Measurements from ENCODE around the gene CBY1. TPM values are rescaled to one million over a fixed set of nuclear protein-coding genes. Genes with fewer than 3 reads are reported as not detected.

CBY1 gene
- total and polyA plus RNA-seq, 2 donors (not counting 1 experiment from before 2014, with no cell fraction given), result 14.5 to 42.3 TPM

DNA sequence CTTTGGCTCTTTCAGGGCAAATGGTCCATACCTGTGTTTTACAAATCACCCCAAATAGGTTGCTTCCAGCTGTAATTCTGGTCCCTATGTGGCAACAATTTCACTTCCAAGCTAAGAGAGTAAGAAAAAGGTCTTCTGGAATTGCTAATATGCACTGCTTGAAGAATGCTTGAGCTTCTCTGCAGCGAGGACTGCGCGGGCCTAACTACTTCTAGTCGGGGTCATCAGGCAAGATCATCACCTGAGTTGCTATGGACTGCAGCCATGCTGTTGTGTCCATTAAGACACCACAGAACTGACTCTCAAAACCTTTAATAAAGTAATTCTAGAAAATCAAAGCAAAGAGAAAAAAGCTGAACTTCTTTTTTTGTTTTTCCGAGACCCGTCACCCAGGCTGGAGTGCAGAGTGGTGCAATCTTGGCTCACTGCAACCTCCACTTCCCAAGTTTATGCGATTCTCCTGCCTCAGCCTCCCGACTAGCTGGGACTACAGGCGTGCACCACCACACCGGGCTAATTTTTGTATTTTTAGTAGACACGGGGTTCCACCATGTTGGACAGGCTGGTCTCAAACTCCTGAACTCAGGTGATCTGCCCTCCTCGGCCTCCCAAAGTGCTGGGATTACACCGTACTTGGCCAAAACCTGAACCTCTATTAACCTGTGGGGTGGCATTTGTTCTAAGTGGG lies 42.1 kb downstream of the CBY1 start:
- Histone ChIP-seq H3K27ac (ENCODE audit: insufficient read depth, low read length) (no peak overlapping the region), H3K4me3 (replicated peaks in 1 of 4; ENCODE audit: control extremely low read depth in 1 of 4, insufficient read depth in 1 of 4, low read depth in 3 of 4, low read length in 4 of 4) (peak overlapping the region in 3 of 4 experiments; percentile 5 to 92 (median 82)), H3K36me3 (ENCODE audit: control insufficient read depth, insufficient read depth, low read length) (peaks cover 3% of the 10 kb centered on the region), H3K79me2 (ENCODE audit: control insufficient read depth, insufficient read depth, low read length) (peaks cover 55% of the 10 kb centered on the region), H3K27me3 (ENCODE audit: control insufficient read depth, insufficient read depth, low read length) (no peaks in the 10 kb centered on the region), H2AFZ (ENCODE audit: low read length) (no peak overlapping the region), H3K4me2 (ENCODE audit: extremely low read depth, insufficient read depth, low read length) (peak overlapping the region; percentile 98), H4K20me1 (ENCODE audit: control insufficient read depth, extremely low read depth, insufficient read depth, low read length) (no peaks in the 10 kb centered on the region), H3K9me3 (ENCODE audit: control insufficient read depth, insufficient read depth, low read depth, low read length) (no peaks in the 10 kb centered on the region), H3K9ac (ENCODE audit: insufficient read depth, low read length) (no peak overlapping the region), H3K4me1 (ENCODE audit: control insufficient read depth, extremely low read depth, insufficient read depth, low read length) (peaks cover 18% of the 10 kb centered on the region)
- TF ChIP-seq, protein P1, sequence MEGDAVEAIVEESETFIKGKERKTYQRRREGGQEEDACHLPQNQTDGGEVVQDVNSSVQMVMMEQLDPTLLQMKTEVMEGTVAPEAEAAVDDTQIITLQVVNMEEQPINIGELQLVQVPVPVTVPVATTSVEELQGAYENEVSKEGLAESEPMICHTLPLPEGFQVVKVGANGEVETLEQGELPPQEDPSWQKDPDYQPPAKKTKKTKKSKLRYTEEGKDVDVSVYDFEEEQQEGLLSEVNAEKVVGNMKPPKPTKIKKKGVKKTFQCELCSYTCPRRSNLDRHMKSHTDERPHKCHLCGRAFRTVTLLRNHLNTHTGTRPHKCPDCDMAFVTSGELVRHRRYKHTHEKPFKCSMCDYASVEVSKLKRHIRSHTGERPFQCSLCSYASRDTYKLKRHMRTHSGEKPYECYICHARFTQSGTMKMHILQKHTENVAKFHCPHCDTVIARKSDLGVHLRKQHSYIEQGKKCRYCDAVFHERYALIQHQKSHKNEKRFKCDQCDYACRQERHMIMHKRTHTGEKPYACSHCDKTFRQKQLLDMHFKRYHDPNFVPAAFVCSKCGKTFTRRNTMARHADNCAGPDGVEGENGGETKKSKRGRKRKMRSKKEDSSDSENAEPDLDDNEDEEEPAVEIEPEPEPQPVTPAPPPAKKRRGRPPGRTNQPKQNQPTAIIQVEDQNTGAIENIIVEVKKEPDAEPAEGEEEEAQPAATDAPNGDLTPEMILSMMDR (conservative IDR thresholded peaks at IDR 0.05 in 1 of 2, IDR thresholded peaks at IDR 0.05 in 1 of 2; ENCODE audit: low read depth in 1 of 2, low read length in 2 of 2), result no peak
- TF ChIP-seq EZH2 (IDR thresholded peaks at IDR 0.05; ENCODE audit: low read length, missing control alignments), result no peak
- DNase-seq (ENCODE audit: low read depth in 2 of 2), result no peak

DNA sequence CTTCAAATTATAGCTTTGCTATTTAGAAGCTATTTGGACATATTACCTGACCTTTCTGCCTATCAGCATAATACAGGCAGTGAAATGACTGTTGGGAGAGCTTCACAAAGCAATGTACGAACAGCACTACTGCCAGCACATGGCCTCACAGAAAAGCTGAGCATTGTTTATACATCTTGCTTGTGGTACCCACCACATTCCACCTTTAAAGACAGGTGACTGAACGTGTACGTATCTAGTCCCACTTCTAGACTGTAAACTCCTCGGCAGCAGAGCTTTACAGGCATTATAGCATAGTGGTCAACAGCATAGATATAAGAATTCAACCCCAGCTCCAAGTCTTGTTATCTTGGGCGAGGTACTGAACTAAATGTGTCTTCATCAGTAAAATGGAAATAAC lies 42.7 kb downstream of the CBY1 start:
- Histone ChIP-seq H3K4me1 (ENCODE audit: control insufficient read depth, extremely low read depth, insufficient read depth, low read length) (peaks cover 18% of the 10 kb centered on the region), H3K4me2 (ENCODE audit: extremely low read depth, insufficient read depth, low read length) (peak overlapping the region; percentile 98), H3K4me3 (replicated peaks in 1 of 4; ENCODE audit: control extremely low read depth in 1 of 4, insufficient read depth in 1 of 4, low read depth in 3 of 4, low read length in 4 of 4) (peak overlapping the region; percentile 43 to 92 (median 73)), H3K27ac (ENCODE audit: insufficient read depth, low read length) (peak overlapping the region; percentile 89), H3K27me3 (ENCODE audit: control insufficient read depth, insufficient read depth, low read length) (no peaks in the 10 kb centered on the region), H2AFZ (ENCODE audit: low read length) (no peak overlapping the region), H3K79me2 (ENCODE audit: control insufficient read depth, insufficient read depth, low read length) (peaks cover 49% of the 10 kb centered on the region), H3K36me3 (ENCODE audit: control insufficient read depth, insufficient read depth, low read length) (peaks cover 2% of the 10 kb centered on the region), H4K20me1 (ENCODE audit: control insufficient read depth, extremely low read depth, insufficient read depth, low read length) (no peaks in the 10 kb centered on the region), H3K9me3 (ENCODE audit: control insufficient read depth, insufficient read depth, low read depth, low read length) (no peaks in the 10 kb centered on the region), H3K9ac (ENCODE audit: insufficient read depth, low read length) (no peak overlapping the region)
- TF ChIP-seq EZH2 (IDR thresholded peaks at IDR 0.05; ENCODE audit: low read length, missing control alignments), result no peak
- TF ChIP-seq, protein P1 (conservative IDR thresholded peaks at IDR 0.05 in 1 of 2, IDR thresholded peaks at IDR 0.05 in 1 of 2; ENCODE audit: low read depth in 1 of 2, low read length in 2 of 2), result no peak
- no peak for DNase-seq (ENCODE audit: low read depth in 2 of 2)

DNA sequence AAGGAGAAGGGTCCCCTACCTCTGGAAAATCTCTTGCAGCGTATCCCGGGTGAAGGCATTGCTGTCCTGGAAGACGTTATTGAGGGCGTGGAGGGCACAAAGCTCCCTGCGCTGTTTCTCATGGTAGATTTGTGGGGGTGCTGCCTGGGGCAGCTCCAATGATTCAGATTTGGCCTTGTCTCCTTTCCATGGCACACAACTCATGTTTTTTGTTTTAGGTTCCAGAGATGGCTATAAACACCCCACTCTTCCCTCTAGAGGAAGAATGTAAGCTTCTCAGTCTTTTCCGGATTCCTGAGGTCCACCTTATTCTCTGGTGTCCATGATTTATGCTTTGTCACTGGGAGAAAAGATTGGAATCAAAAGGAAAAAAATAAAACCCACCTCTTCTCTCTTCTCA lies 43.3 kb downstream of the CBY1 start:
- TF ChIP-seq EZH2 (IDR thresholded peaks at IDR 0.05; ENCODE audit: low read length, missing control alignments), result no peak
- TF ChIP-seq, protein P1 (conservative IDR thresholded peaks at IDR 0.05 in 1 of 2, IDR thresholded peaks at IDR 0.05 in 1 of 2; ENCODE audit: low read depth in 1 of 2, low read length in 2 of 2), result no peak
- peaks cover 18% of the 10 kb centered on the region for H3K4me1 ChIP-seq (ENCODE audit: control insufficient read depth, extremely low read depth, insufficient read depth, low read length)
- peak; percentile 36 to 51 for DNase-seq (ENCODE audit: low read depth in 2 of 2)
- H3K27ac ChIP-seq (ENCODE audit: insufficient read depth, low read length), result peak overlapping the region; percentile 89
- no peaks in the 10 kb centered on the region for H3K36me3 ChIP-seq (ENCODE audit: control insufficient read depth, insufficient read depth, low read length)
- H3K27me3 ChIP-seq (ENCODE audit: control insufficient read depth, insufficient read depth, low read length), result no peaks in the 10 kb centered on the region
- no peak overlapping the region for H2AFZ ChIP-seq (ENCODE audit: low read length)
- H3K4me2 ChIP-seq (ENCODE audit: extremely low read depth, insufficient read depth, low read length), result peak overlapping the region; percentile 98
- H3K9me3 ChIP-seq (ENCODE audit: control insufficient read depth, insufficient read depth, low read depth, low read length), result no peaks in the 10 kb centered on the region
- H3K9ac ChIP-seq (ENCODE audit: insufficient read depth, low read length), result peak overlapping the region; percentile 90
- H3K79me2 ChIP-seq (ENCODE audit: control insufficient read depth, insufficient read depth, low read length), result peaks cover 47% of the 10 kb centered on the region
- no peaks in the 10 kb centered on the region for H4K20me1 ChIP-seq (ENCODE audit: control insufficient read depth, extremely low read depth, insufficient read depth, low read length)
- H3K4me3 ChIP-seq (replicated peaks in 1 of 4; ENCODE audit: control extremely low read depth in 1 of 4, insufficient read depth in 1 of 4, low read depth in 3 of 4, low read length in 4 of 4), result peak overlapping the region; percentile 43 to 92 (median 73)

All from fibroblast of lung (primary cell).